Measurements from ENCODE around the gene PRSS53.

Gene PRSS53

GRCh38 chr16:31036691-31037090 is 52.1 kb downstream of the PRSS53 start:
- DNase-seq, result no peak

DNA sequence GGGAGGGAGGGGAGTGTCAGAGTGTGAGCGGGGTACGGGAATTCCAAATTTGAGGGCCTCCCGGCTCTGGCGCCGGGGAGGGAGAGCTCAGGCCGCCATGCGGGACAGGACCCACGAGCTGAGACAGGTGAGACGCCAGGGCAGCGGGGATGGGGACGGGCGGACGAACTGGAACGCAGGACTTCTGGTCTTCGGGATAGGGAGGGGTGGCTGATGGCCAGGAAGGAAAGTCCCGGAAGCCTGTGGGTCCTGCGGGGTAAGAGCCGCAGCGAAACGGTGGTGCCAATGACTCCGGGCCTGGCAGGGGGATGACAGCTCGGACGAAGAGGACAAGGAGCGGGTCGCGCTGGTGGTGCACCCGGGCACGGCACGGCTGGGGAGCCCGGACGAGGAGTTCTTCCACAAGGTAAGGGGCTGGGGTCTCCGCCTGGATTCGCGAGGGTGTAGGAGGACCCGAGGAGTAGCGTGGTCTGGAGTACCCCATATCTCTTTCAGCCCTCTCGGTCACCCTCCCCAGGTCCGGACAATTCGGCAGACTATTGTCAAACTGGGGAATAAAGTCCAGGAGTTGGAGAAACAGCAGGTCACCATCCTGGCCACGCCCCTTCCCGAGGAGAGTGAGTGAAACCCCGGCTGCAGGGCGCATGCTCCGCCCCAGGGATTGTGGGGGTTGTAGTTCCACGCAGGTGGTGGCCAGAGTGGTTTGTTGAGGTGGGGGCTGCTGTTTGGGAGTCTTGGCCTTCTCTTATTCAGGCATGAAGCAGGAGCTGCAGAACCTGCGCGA is 54.8 kb downstream of the PRSS53 start:
- peak; percentile 66 to 76 (median 73) for DNase-seq

Data from activated CD4-positive, CD25-positive, alpha-beta regulatory T cell (primary cell).